Measurements from ENCODE around the gene MRPS18B.

Gene MRPS18B

GRCh38 chr6:30610065-30610464 lies 7.6 kb upstream of the MRPS18B start:
- no peak for DNase-seq

GRCh38 chr6:30611150-30611855 lies 6.3 kb upstream of the MRPS18B start:
- no peak for DNase-seq

GRCh38 chr6:30611856-30612194 lies 5.8 kb upstream of the MRPS18B start:
- DNase-seq: no peak

GRCh38 chr6:30612213-30612612 lies 5.4 kb upstream of the MRPS18B start:
- no peak for DNase-seq

- no peak for DNase-seq
These were observed 4.9 kb upstream of the MRPS18B start for GRCh38 chr6:30612687-30613248.

- DNase-seq: peak; percentile 13
These were observed 4.2 kb upstream of the MRPS18B start for GRCh38 chr6:30613251-30614043.

GRCh38 chr6:30614044-30614842 lies 3.4 kb upstream of the MRPS18B start:
- DNase-seq: no peak

GRCh38 chr6:30614843-30615218 lies 2.8 kb upstream of the MRPS18B start:
- peak; percentile 97 for DNase-seq

- peak; percentile 73 for DNase-seq
These were observed 2.3 kb upstream of the MRPS18B start for GRCh38 chr6:30615219-30615957.

- DNase-seq: peak; percentile 51
These were observed 1.5 kb upstream of the MRPS18B start for GRCh38 chr6:30615958-30616810.

GRCh38 chr6:30616811-30617564 lies 652 bp upstream of the MRPS18B start, which contains the start of gene PPP1R10:
Gene PPP1R10, minus strand, starts transcription at chr6:30617243. Its CDS starts 7,299 bp downstream, at chr6:30609944.
- DNase-seq: peak; percentile 100

GRCh38 chr6:30618270-30618797 lies 694 bp downstream of the MRPS18B start:
- no peak for DNase-seq

- no peak for DNase-seq
These were observed 1.9 kb downstream of the MRPS18B start for GRCh38 chr6:30619561-30619960.

- DNase-seq: no peak
These were observed 7.9 kb downstream of the MRPS18B start for GRCh38 chr6:30625511-30625910.

- peak; percentile 87 for DNase-seq
These were observed 9.1 kb downstream of the MRPS18B start, which contains the start of gene ATAT1 for GRCh38 chr6:30626484-30627366. Gene ATAT1, plus strand, starts transcription at chr6:30626874.

GRCh38 chr6:30635834-30636233 lies 18.2 kb downstream of the MRPS18B start:
- DNase-seq: no peak

GRCh38 chr6:30640481-30640880 lies 22.8 kb downstream of the MRPS18B start:
- no peak for DNase-seq

GRCh38 chr6:30641048-30641447 lies 23.4 kb downstream of the MRPS18B start:
- DNase-seq: no peak

GRCh38 chr6:30643656-30644055 lies 26.0 kb downstream of the MRPS18B start:
- DNase-seq: no peak
